WERI-Rb-1 (cell line): ENCODE measurements around the gene NTF3.

Experiments
- DNase-seq: peaks from one replicate; pipeline ENCODE4 v3.0.0-alpha.2; 2020
- H3K27ac ChIP-seq: fragments of 250-450 bp; sonication (Bioruptor Pico); 2 replicates; pipeline ENCODE4 v1.5.1; 2020; ENCODE audit warnings: mild to moderate bottlenecking, moderate library complexity
- H3K27me3 ChIP-seq: fragments of 250-450 bp; sonication (Bioruptor Pico); 2 replicates; pipeline ENCODE4 v1.5.1; 2021; ENCODE audit warnings: mild to moderate bottlenecking, low read depth, moderate library complexity; ENCODE audit not compliant: insufficient read depth, severe bottlenecking
- H3K36me3 ChIP-seq: fragments of 250-450 bp; sonication (Bioruptor Pico); 2 replicates; pipeline ENCODE4 v1.5.1; 2020; ENCODE audit warnings: mild to moderate bottlenecking, moderate library complexity
- H3K4me3 ChIP-seq: 2 replicates; pipeline ENCODE4 v1.5.1; 2011; ENCODE audit warnings: low read depth, mild to moderate bottlenecking, control low read depth, low read length
- H3K9me3 ChIP-seq: fragments of 250-450 bp; sonication (Bioruptor Pico); 2 replicates; pipeline ENCODE4 v1.5.1; 2021; ENCODE audit warnings: mild to moderate bottlenecking, moderate library complexity; ENCODE audit not compliant: severe bottlenecking
- TF ChIP-seq, protein P1 (sequence below): IDR thresholded peaks from 2 replicates; pipeline ENCODE4 v1.5.1; 2011; ENCODE audit warnings: low read depth, mild to moderate bottlenecking, control low read depth, inconsistent platforms, low read length

Gene NTF3

DNA sequence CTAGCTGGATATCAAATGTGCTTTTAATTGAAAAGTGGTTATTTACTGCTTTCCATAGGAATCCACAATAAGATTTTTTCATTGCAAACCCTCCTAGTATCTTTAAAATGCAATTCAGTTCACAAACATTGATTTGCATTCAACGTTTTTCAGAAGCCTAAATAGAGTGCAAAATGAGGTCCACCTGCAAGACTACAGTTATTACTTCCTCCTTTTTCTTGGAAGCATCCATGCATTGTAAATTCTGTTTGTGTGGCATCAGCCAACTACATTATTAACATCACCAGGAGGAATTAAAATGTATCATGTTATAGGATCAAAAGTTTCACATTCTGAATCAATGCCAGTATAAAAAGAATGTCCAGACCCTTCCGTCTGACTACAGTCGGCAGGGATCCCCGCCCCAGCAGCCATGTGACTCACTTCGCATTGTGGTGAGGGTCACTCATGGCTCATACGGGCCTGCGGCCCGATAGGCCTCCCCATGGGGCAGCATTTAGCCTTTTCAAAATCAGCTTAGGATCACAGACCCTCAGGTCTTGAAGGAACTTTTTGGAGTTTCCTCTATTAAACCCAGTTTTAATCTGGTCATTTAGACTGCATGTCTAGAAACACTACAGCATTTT, 46.3 kb downstream of the NTF3 start:
- H3K36me3 ChIP-seq, result no peaks in the 10 kb centered on the region
- DNase-seq, result no peak
- no peaks in the 10 kb centered on the region for H3K27me3 ChIP-seq
- no peak overlapping the region for H3K4me3 ChIP-seq
- H3K27ac ChIP-seq, result no peak overlapping the region
- TF ChIP-seq, protein P1, sequence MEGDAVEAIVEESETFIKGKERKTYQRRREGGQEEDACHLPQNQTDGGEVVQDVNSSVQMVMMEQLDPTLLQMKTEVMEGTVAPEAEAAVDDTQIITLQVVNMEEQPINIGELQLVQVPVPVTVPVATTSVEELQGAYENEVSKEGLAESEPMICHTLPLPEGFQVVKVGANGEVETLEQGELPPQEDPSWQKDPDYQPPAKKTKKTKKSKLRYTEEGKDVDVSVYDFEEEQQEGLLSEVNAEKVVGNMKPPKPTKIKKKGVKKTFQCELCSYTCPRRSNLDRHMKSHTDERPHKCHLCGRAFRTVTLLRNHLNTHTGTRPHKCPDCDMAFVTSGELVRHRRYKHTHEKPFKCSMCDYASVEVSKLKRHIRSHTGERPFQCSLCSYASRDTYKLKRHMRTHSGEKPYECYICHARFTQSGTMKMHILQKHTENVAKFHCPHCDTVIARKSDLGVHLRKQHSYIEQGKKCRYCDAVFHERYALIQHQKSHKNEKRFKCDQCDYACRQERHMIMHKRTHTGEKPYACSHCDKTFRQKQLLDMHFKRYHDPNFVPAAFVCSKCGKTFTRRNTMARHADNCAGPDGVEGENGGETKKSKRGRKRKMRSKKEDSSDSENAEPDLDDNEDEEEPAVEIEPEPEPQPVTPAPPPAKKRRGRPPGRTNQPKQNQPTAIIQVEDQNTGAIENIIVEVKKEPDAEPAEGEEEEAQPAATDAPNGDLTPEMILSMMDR, result no peak
- H3K9me3 ChIP-seq, result no peaks in the 10 kb centered on the region

DNA sequence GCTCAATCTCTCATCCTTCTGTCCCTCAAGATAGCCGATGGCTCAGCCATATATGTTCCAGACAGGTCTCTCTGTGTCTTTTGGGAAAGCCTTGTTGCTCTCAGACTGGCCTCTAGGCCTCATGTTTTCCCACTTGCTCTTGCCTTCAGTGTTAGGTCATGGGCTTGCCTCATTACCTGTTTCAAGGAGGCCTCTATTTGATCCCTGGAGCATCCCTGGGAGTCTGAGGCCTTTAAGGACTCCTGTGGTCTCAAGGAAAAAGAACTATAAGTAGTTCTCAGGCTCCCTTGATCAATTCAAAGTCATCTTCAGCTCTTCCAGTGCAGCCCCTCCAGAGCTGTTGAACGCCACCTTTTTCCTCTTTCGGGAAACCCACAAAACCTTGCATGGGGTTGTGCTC, 47.9 kb downstream of the NTF3 start:
- no peaks in the 10 kb centered on the region for H3K27me3 ChIP-seq
- no peak overlapping the region for H3K4me3 ChIP-seq
- H3K9me3 ChIP-seq, result no peaks in the 10 kb centered on the region
- H3K36me3 ChIP-seq, result no peaks in the 10 kb centered on the region
- TF ChIP-seq, protein P1, result no peak
- H3K27ac ChIP-seq, result no peak overlapping the region
- DNase-seq, result no peak

DNA sequence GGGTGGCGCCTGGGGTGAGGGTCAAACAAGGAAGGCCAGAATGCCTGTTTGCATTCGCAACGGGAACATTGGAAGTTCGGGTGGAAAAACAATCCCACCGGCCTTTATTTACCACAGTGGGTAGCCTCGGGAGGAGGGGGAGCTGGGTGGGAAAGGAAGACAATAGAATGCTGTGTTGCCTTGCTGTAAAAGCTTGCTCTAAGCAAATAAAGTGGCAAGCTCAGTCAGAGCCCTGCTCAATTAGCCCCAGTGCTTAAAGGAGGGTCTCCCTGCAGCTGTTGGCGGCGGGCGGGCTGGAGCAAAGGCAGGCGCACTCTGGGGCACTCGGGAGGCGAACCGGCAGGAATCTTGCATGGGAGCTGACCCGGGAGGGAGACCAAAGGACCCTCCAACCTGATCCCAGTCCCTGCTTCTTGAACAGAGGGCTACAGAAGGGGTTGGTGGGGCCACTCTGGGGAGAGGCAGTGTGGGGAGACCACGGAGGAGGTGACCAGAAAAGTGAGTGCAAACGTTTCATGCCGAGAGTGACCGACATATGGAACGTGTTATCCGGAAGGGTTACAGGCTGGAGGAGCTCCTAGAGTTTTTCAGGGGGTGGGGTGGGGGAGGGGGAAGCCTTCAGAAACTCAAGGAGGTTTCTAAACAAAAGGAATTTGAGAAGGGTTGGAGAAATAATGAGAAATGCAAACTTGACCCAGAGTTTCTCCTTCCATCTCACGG, 48.5 kb downstream of the NTF3 start:
- no peak for DNase-seq
- H3K27ac ChIP-seq, result no peak overlapping the region
- H3K9me3 ChIP-seq, result no peaks in the 10 kb centered on the region
- TF ChIP-seq, protein P1, result no peak
- no peaks in the 10 kb centered on the region for H3K36me3 ChIP-seq
- H3K27me3 ChIP-seq, result no peaks in the 10 kb centered on the region
- H3K4me3 ChIP-seq, result no peak overlapping the region

DNA sequence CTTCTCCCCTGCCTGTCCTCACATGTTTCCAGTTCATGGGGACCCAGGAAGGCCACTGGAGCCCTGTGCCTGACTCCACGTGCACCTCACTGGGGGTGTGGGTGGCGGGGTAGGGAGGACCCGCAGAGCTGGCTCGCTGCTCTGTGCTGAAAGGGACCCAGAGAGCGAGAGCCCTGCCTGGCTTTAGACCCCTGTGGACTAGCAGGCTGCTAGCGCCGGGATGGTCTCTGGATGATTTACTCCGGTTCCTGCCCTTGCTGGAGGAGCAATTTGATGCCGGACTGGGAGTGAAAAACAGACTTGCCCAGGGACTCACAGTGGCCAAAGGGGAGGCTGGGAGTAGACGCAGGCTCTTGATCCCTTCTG, 49.0 kb downstream of the NTF3 start:
- H3K4me3 ChIP-seq, result no peak overlapping the region
- TF ChIP-seq, protein P1, result no peak
- H3K9me3 ChIP-seq, result no peaks in the 10 kb centered on the region
- no peak for DNase-seq
- no peaks in the 10 kb centered on the region for H3K36me3 ChIP-seq
- no peak overlapping the region for H3K27ac ChIP-seq
- H3K27me3 ChIP-seq, result no peaks in the 10 kb centered on the region

DNA sequence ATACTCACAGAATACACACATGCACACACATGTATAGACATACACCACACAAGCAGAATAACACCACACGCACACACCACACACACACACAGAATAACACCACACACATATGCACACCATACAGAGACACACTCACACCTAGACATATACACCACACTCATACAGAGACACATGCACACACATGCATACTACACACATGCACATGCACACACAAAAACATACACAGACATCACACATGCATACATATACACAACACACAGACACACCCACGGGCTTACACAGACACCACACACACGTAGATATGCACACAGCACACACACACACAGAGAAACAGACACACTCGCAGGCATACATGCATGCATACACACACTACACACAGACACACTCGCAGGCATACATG, 49.7 kb downstream of the NTF3 start:
- Histone ChIP-seq H3K4me3 (no peak overlapping the region), H3K36me3 (no peaks in the 10 kb centered on the region), H3K27me3 (no peaks in the 10 kb centered on the region), H3K27ac (no peak overlapping the region), H3K9me3 (no peaks in the 10 kb centered on the region)
- DNase-seq, result no peak
- TF ChIP-seq, protein P1, result no peak
